ENCODE data around the gene SIX1. TPM values are rescaled to one million over a fixed set of nuclear protein-coding genes. Genes with fewer than 3 reads are reported as not detected.

Gene SIX1
- total RNA-seq, 1 donor from 2014 or later: 6.5 TPM

GRCh38 chr14:60618241-60618640 lies 31.0 kb downstream of the SIX1 start:
- DNase-seq (ENCODE audit: low read depth): no peak
- H3K4me3 ChIP-seq (ENCODE audit: low read depth, low read length): no peak overlapping the region
- TF ChIP-seq, protein P1, sequence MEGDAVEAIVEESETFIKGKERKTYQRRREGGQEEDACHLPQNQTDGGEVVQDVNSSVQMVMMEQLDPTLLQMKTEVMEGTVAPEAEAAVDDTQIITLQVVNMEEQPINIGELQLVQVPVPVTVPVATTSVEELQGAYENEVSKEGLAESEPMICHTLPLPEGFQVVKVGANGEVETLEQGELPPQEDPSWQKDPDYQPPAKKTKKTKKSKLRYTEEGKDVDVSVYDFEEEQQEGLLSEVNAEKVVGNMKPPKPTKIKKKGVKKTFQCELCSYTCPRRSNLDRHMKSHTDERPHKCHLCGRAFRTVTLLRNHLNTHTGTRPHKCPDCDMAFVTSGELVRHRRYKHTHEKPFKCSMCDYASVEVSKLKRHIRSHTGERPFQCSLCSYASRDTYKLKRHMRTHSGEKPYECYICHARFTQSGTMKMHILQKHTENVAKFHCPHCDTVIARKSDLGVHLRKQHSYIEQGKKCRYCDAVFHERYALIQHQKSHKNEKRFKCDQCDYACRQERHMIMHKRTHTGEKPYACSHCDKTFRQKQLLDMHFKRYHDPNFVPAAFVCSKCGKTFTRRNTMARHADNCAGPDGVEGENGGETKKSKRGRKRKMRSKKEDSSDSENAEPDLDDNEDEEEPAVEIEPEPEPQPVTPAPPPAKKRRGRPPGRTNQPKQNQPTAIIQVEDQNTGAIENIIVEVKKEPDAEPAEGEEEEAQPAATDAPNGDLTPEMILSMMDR (conservative IDR thresholded peaks at IDR 0.05; ENCODE audit: low read depth, low read length): no peak

- DNase-seq (ENCODE audit: low read depth): no peak
- TF ChIP-seq, protein P1 (conservative IDR thresholded peaks at IDR 0.05; ENCODE audit: low read depth, low read length): no peak
- H3K4me3 ChIP-seq (ENCODE audit: low read depth, low read length): no peak overlapping the region
These were observed 32.8 kb downstream of the SIX1 start for GRCh38 chr14:60616461-60616959.

- TF ChIP-seq, protein P1 (conservative IDR thresholded peaks at IDR 0.05; ENCODE audit: low read depth, low read length): no peak
- no peak overlapping the region for H3K4me3 ChIP-seq (ENCODE audit: low read depth, low read length)
- DNase-seq (ENCODE audit: low read depth): no peak
These were observed 47.0 kb downstream of the SIX1 start for GRCh38 chr14:60602291-60602690.

- no peak overlapping the region for H3K4me3 ChIP-seq (ENCODE audit: low read depth, low read length)
- DNase-seq (ENCODE audit: low read depth): no peak
- TF ChIP-seq, protein P1 (conservative IDR thresholded peaks at IDR 0.05; ENCODE audit: low read depth, low read length): no peak
These were observed 49.5 kb downstream of the SIX1 start for GRCh38 chr14:60599727-60600126.

DNA sequence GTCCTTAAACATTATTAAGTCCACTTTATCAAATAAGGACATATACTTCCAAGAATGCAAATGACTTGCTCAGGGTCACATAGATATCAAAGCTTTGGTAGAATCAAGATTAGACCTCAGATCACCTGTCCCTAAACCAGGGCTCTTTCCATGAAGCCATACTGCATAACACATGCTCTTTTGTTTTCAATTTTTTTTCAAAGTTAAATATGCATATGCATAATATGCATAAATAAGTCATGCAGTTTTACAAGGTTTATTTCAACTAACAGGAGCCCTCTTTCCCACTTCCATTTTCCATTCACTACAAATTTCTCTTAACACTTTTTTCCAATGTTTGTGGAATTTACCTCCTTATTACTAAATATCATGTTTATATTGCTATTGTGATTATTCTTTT lies 53.1 kb downstream of the SIX1 start:
- H3K4me3 ChIP-seq (ENCODE audit: low read depth, low read length): no peak overlapping the region
- DNase-seq (ENCODE audit: low read depth): no peak

GRCh38 chr14:60594062-60594461 lies 55.2 kb downstream of the SIX1 start:
- TF ChIP-seq, protein P1 (conservative IDR thresholded peaks at IDR 0.05; ENCODE audit: low read depth, low read length): no peak
- H3K4me3 ChIP-seq (ENCODE audit: low read depth, low read length): no peak overlapping the region
- DNase-seq (ENCODE audit: low read depth): no peak

More for the DNA sequence above, 53.1 kb downstream of the SIX1 start:
- TF ChIP-seq, protein P1 (conservative IDR thresholded peaks at IDR 0.05; ENCODE audit: low read depth, low read length): no peak

Other genes with a start within 250 kb of the SIX1 start
- 1.2 TPM in 1 of 2 replicates, not detected in the other for gene C14orf39, start 163.4 kb downstream of the SIX1 start, total RNA-seq
- gene SIX6, start 140.3 kb downstream of the SIX1 start, total RNA-seq: not detected in 2 replicates
- gene SIX4, start 74.9 kb upstream of the SIX1 start, total RNA-seq: 9.5 and 11.4 TPM in 2 replicates
- 57.2 and 75.4 TPM in 2 replicates for gene MNAT1, start 85.3 kb upstream of the SIX1 start, total RNA-seq